ENCODE data around the gene BARHL2.

Gene BARHL2

GRCh38 chr1:90745972-90746371, 28.9 kb upstream of the BARHL2 start:
- Histone ChIP-seq H3K4me1 (ENCODE audit: control insufficient read depth, insufficient read depth, low read length) (no peaks in the 10 kb centered on the region), H3K9me3 (ENCODE audit: control insufficient read depth, insufficient read depth, low read depth, low read length) (no peaks in the 10 kb centered on the region), H3K4me3 (ENCODE audit: low read depth, low read length) (no peak overlapping the region), H3K27ac (ENCODE audit: extremely low read depth, low read depth, low read length) (no peak overlapping the region), H3K36me3 (ENCODE audit: control insufficient read depth in 2 of 2, insufficient read depth in 1 of 2, low read length in 2 of 2) (no peaks in the 10 kb centered on the region)
- TF ChIP-seq, protein P1, sequence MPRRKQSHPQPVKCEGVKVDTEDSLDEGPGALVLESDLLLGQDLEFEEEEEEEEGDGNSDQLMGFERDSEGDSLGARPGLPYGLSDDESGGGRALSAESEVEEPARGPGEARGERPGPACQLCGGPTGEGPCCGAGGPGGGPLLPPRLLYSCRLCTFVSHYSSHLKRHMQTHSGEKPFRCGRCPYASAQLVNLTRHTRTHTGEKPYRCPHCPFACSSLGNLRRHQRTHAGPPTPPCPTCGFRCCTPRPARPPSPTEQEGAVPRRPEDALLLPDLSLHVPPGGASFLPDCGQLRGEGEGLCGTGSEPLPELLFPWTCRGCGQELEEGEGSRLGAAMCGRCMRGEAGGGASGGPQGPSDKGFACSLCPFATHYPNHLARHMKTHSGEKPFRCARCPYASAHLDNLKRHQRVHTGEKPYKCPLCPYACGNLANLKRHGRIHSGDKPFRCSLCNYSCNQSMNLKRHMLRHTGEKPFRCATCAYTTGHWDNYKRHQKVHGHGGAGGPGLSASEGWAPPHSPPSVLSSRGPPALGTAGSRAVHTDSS (tag by site-specific recombination; IDR thresholded peaks at IDR 0.05): no peak
- TF ChIP-seq ZNF664 (tag by site-specific recombination; IDR thresholded peaks at IDR 0.05) (peak; percentile 79), ZNF335 (tag by site-specific recombination; conservative IDR thresholded peaks at IDR 0.05) (0 out of 2 replicates have a peak, but pooled peaks have one; percentile 25), ZNF610 (tag by site-specific recombination; IDR thresholded peaks at IDR 0.05; ENCODE audit: borderline replicate concordance) (no peak), ATF2 (tag by site-specific recombination; IDR thresholded peaks at IDR 0.05; ENCODE audit: low read depth) (peak; percentile 61)
- POLR2A ChIA-PET: no interaction called here
- CTCF ChIA-PET: no interaction called here

GRCh38 chr1:90732136-90732535, 15.0 kb upstream of the BARHL2 start:
- TF ChIP-seq ZEB2 (tag by site-specific recombination; IDR thresholded peaks at IDR 0.05): no peak
- TF ChIP-seq, protein P2, sequence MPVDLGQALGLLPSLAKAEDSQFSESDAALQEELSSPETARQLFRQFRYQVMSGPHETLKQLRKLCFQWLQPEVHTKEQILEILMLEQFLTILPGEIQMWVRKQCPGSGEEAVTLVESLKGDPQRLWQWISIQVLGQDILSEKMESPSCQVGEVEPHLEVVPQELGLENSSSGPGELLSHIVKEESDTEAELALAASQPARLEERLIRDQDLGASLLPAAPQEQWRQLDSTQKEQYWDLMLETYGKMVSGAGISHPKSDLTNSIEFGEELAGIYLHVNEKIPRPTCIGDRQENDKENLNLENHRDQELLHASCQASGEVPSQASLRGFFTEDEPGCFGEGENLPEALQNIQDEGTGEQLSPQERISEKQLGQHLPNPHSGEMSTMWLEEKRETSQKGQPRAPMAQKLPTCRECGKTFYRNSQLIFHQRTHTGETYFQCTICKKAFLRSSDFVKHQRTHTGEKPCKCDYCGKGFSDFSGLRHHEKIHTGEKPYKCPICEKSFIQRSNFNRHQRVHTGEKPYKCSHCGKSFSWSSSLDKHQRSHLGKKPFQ (tag by site-specific recombination; IDR thresholded peaks at IDR 0.05): no peak
- no peak for TF ChIP-seq KLF8 (tag by site-specific recombination; IDR thresholded peaks at IDR 0.05)
- no peak for TF ChIP-seq ZNF426 (tag by site-specific recombination; IDR thresholded peaks at IDR 0.05)
- TF ChIP-seq ATF2 (tag by site-specific recombination; IDR thresholded peaks at IDR 0.05; ENCODE audit: low read depth): no peak
- TF ChIP-seq YY2 (tag by site-specific recombination; IDR thresholded peaks at IDR 0.05): no peak
- TF ChIP-seq ZNF791 (tag by site-specific recombination; IDR thresholded peaks at IDR 0.05): no peak
- H3K27ac ChIP-seq (ENCODE audit: extremely low read depth, low read depth, low read length): no peak overlapping the region

DNA sequence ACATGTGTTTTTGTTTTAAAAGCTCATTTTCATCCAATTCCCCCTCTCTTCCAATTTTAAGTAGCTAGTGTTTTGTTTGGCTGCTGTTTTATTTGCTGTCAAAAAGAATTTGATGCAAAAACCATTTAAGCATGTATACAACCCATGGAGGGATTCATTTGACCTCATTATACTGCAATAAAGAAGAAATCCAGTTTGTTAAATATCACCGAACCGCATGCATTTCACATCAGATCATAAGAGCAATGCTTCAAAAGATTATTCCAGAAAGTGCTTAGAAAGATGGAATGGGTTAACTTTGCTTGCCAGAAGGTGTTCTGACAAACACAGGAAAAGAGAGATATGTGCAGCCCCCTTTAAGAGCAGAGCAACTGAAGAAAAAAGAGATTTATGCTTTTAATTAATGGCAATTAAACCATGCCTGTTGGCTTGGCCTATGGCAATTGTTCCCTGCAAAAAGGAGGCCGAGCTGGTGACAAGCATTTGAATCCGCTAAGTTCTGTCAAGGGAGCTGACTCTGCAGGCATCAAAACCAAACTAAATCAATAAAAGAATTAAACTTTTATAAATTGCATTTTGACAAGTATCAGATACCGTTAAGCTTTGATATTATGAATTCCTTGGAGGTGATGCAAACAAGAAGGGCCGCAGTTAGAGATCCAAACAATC, 14.4 kb upstream of the BARHL2 start:
- Histone ChIP-seq H3K4me3 (ENCODE audit: low read depth, low read length) (no peak overlapping the region), H3K9me3 (ENCODE audit: control insufficient read depth, insufficient read depth, low read depth, low read length) (no peaks in the 10 kb centered on the region), H3K27ac (ENCODE audit: extremely low read depth, low read depth, low read length) (no peak overlapping the region), H3K36me3 (ENCODE audit: control insufficient read depth in 2 of 2, insufficient read depth in 1 of 2, low read length in 2 of 2) (no peaks in the 10 kb centered on the region), H3K4me1 (ENCODE audit: control insufficient read depth, insufficient read depth, low read length) (no peaks in the 10 kb centered on the region)
- ChIA-PET POLR2A (no interaction called here), CTCF (interaction anchor here (0.6 to 2.7 kb wide), 5 partner anchors 10 to 552 kb away, joined by 3 to 9 read pairs (median 3); no protein-coding TSS in a partner anchor)
- TF ChIP-seq ZNF654 (tag by site-specific recombination; IDR thresholded peaks at IDR 0.05; ENCODE audit: low read depth): no peak
- TF ChIP-seq, protein P3, sequence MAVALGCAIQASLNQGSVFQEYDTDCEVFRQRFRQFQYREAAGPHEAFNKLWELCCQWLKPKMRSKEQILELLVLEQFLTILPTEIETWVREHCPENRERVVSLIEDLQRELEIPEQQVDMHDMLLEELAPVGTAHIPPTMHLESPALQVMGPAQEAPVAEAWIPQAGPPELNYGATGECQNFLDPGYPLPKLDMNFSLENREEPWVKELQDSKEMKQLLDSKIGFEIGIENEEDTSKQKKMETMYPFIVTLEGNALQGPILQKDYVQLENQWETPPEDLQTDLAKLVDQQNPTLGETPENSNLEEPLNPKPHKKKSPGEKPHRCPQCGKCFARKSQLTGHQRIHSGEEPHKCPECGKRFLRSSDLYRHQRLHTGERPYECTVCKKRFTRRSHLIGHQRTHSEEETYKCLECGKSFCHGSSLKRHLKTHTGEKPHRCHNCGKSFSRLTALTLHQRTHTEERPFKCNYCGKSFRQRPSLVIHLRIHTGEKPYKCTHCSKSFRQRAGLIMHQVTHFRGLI (tag by site-specific recombination; IDR thresholded peaks at IDR 0.05): no peak
- TF ChIP-seq GFI1B (tag by site-specific recombination; IDR thresholded peaks at IDR 0.05): no peak
- no peak for TF ChIP-seq ZNF354C (tag by site-specific recombination; IDR thresholded peaks at IDR 0.05; ENCODE audit: borderline replicate concordance, low read depth)
- TF ChIP-seq FEZF1 (tag by site-specific recombination; IDR thresholded peaks at IDR 0.05): no peak
- no peak for TF ChIP-seq TRIM28 (IDR thresholded peaks at IDR 0.05; ENCODE audit: borderline replicate concordance, low read length)
- no peak for TF ChIP-seq ZNF19 (tag by site-specific recombination; IDR thresholded peaks at IDR 0.05; ENCODE audit: low read depth)
- TF ChIP-seq ZNF2 (tag by site-specific recombination; IDR thresholded peaks at IDR 0.05): no peak
- no peak for TF ChIP-seq ZNF174 (tag by site-specific recombination; IDR thresholded peaks at IDR 0.05)
- no peak for TF ChIP-seq GLIS2 (tag by site-specific recombination; IDR thresholded peaks at IDR 0.05)
- no peak for TF ChIP-seq RBAK (tag by site-specific recombination; IDR thresholded peaks at IDR 0.05)

More at GRCh38 chr1:90732136-90732535, 15.0 kb upstream of the BARHL2 start:
- H3K9me3 ChIP-seq (ENCODE audit: control insufficient read depth, insufficient read depth, low read depth, low read length): no peaks in the 10 kb centered on the region
- no peaks in the 10 kb centered on the region for H3K36me3 ChIP-seq (ENCODE audit: control insufficient read depth in 2 of 2, insufficient read depth in 1 of 2, low read length in 2 of 2)
- H3K4me1 ChIP-seq (ENCODE audit: control insufficient read depth, insufficient read depth, low read length): no peaks in the 10 kb centered on the region
- no peak overlapping the region for H3K4me3 ChIP-seq (ENCODE audit: low read depth, low read length)
- POLR2A ChIA-PET: no interaction called here
- CTCF ChIA-PET: interaction anchor here (2.7 kb wide), 1 partner anchor 10 kb away, joined by 9 read pairs; no protein-coding TSS in a partner anchor

Data from HEK293 (cell line).